H1 (cell line): ENCODE results near the gene DBF4B. TPM values are rescaled to one million over a fixed set of nuclear protein-coding genes. Genes with fewer than 3 reads are reported as not detected.

Experiments
- CTCF ChIA-PET: fragments of 300-600 bp; sonication (Branson Sonifier 250); formaldehyde crosslinking; loops from one replicate; lab custom pipeline; 2021; ENCODE audit not compliant: partially characterized antibody; lab: Charles Lee
- POLR2A ChIA-PET: fragments of 300-600 bp; sonication (Branson Sonifier 250); formaldehyde crosslinking; loops from one replicate; lab custom pipeline; 2021; ENCODE audit warnings: inconsistent platforms; ENCODE audit not compliant: partially characterized antibody; lab: Charles Lee
- DNase-seq, 2 experiments: peaks; one replicate each; pipeline versions ENCODE4 v3.0.0 to v3.0.0-alpha.2; 2010 to 2022; ENCODE audit warnings: low spot score in 2 of 2, low read depth in 1 of 2, mixed read lengths in 1 of 2
- FAIRE-seq: peaks from 2 replicates; lab custom pipeline; 2011; peaks lifted over from hg19 to GRCh38; lab: Jason Lieb, UNC
- H2AFZ ChIP-seq: 2 replicates; pipeline ENCODE4 v1.8.1; 2012; ENCODE audit warnings: low read length, inconsistent platforms
- H2AK5ac ChIP-seq: 2 replicates; pipeline ENCODE4 v1.6.1; 2013; ENCODE audit warnings: low read depth, low read length
- H2BK120ac ChIP-seq: replicated peaks from 2 replicates; pipeline ENCODE3; 2013; ENCODE audit warnings: low read depth, low read length, inconsistent platforms
- H2BK12ac ChIP-seq: 2 replicates; pipeline ENCODE4 v1.6.1; 2013; ENCODE audit warnings: low read depth, low read length
- H2BK15ac ChIP-seq: 2 replicates; pipeline ENCODE4 v1.6.1; 2013; ENCODE audit warnings: low read length
- H2BK20ac ChIP-seq: 2 replicates; pipeline ENCODE4 v1.6.1; 2013; ENCODE audit warnings: low read length
- H2BK5ac ChIP-seq: 2 replicates; pipeline ENCODE4 v1.6.1; 2013; ENCODE audit warnings: low read depth, low read length
- H3K14ac ChIP-seq: 2 replicates; pipeline ENCODE4 v1.6.1; 2013; ENCODE audit warnings: inconsistent platforms; ENCODE audit not compliant: insufficient read length
- H3K18ac ChIP-seq: 2 replicates; pipeline ENCODE4 v1.6.1; 2013; ENCODE audit warnings: low read length; ENCODE audit errors: extremely low read depth
- H3K23ac ChIP-seq: 2 replicates; pipeline ENCODE4 v1.6.1; 2013; ENCODE audit warnings: inconsistent platforms; ENCODE audit not compliant: insufficient read length
- H3K23me2 ChIP-seq: 2 replicates; pipeline ENCODE4 v1.6.1; 2013; ENCODE audit warnings: low read depth, low read length
- H3K27ac ChIP-seq: 2 replicates; pipeline ENCODE4 v1.6.1; 2011; ENCODE audit warnings: low read depth, low read length, inconsistent platforms
- H3K27me3 ChIP-seq, 4 experiments: replicated peaks in 1 of 4; 1 replicate in 1 of 4; 2 replicates in 3 of 4; pipeline versions ENCODE4 v1.6.1 to v1.8.1; 2011 to 2013; ENCODE audit warnings: low read length in 3 of 4, mild to moderate bottlenecking in 3 of 4, inconsistent platforms in 2 of 4, mixed read lengths in 2 of 4, moderate library complexity in 1 of 4; ENCODE audit not compliant: control insufficient read depth in 3 of 4, insufficient read depth in 3 of 4; ENCODE audit errors: extremely low read depth in 1 of 4
- H3K36me3 ChIP-seq, 4 experiments: 2 replicates each; pipeline versions ENCODE4 v1.6.1 to v1.8.1; 2011 to 2013; ENCODE audit warnings: mild to moderate bottlenecking in 4 of 4, low read length in 3 of 4, moderate library complexity in 2 of 4, control low read depth in 1 of 4, inconsistent platforms in 1 of 4; ENCODE audit not compliant: insufficient read depth in 4 of 4, control insufficient read depth in 2 of 4
- H3K4ac ChIP-seq: replicated peaks from 2 replicates; pipeline ENCODE3; 2013; ENCODE audit warnings: low read length, low read depth, mixed read lengths, inconsistent platforms; ENCODE audit not compliant: insufficient read length
- H3K4me1 ChIP-seq, 4 experiments: replicated peaks in 1 of 4; 1 replicate in 1 of 4; 2 replicates in 3 of 4; pipeline versions ENCODE4 v1.6.1 to v1.8.1; 2011 to 2013; ENCODE audit warnings: low read length in 3 of 4, inconsistent platforms in 2 of 4, mixed read lengths in 1 of 4; ENCODE audit not compliant: insufficient read depth in 4 of 4, control insufficient read depth in 3 of 4
- H3K4me2 ChIP-seq, 2 experiments: 2 replicates each; pipeline versions ENCODE4 v1.6.1 to v1.8.1; 2011 to 2013; ENCODE audit warnings: low read depth in 2 of 2, low read length in 2 of 2, control low read depth in 1 of 2, inconsistent platforms in 1 of 2, mild to moderate bottlenecking in 1 of 2; ENCODE audit not compliant: insufficient read depth in 1 of 2
- H3K4me3 ChIP-seq, 4 experiments: fragments of 200-600, 300-600 bp in 1 of 4; sonication (generic), shearing (Covaris generic), sonication (Bioruptor Twin) in 1 of 4; 2 replicates each; pipeline versions ENCODE4 v1.5.1 to v1.8.1; 2011 to 2016; ENCODE audit warnings: low read length in 4 of 4, low read depth in 3 of 4, control low read depth in 2 of 4, inconsistent platforms in 2 of 4, mild to moderate bottlenecking in 2 of 4, mixed read lengths in 1 of 4, moderate library complexity in 1 of 4; ENCODE audit not compliant: insufficient read depth in 2 of 4; ENCODE audit errors: extremely low read depth in 1 of 4
- H3K56ac ChIP-seq: replicated peaks from 2 replicates; pipeline ENCODE3; 2013; ENCODE audit warnings: low read depth, mild to moderate bottlenecking, mixed read lengths, low read length, inconsistent platforms; ENCODE audit not compliant: insufficient read length
- H3K79me1 ChIP-seq: 2 replicates; pipeline ENCODE4 v1.6.1; 2013; ENCODE audit warnings: low read depth, low read length, control low read depth
- H3K79me2 ChIP-seq, 2 experiments: 2 replicates each; pipeline versions ENCODE4 v1.6.1 to v1.8.1; 2012 to 2013; ENCODE audit warnings: low read length in 2 of 2, mild to moderate bottlenecking in 2 of 2, inconsistent platforms in 1 of 2; ENCODE audit not compliant: insufficient read depth in 2 of 2, control insufficient read depth in 1 of 2
- H3K9ac ChIP-seq, 4 experiments: replicated peaks in 1 of 4; 1 replicate in 1 of 4; 2 replicates in 3 of 4; pipeline versions ENCODE4 v1.6.1 to v1.8.1; 2011 to 2013; ENCODE audit warnings: low read depth in 3 of 4, low read length in 3 of 4, control low read depth in 2 of 4, mild to moderate bottlenecking in 2 of 4, moderate library complexity in 2 of 4, inconsistent platforms in 1 of 4; ENCODE audit errors: extremely low read depth in 1 of 4
- H3K9me3 ChIP-seq, 2 experiments: 2 replicates each; pipeline versions ENCODE4 v1.6.1 to v1.8.1; 2012 to 2013; ENCODE audit warnings: mild to moderate bottlenecking in 2 of 2, moderate library complexity in 2 of 2, control low read depth in 1 of 2, inconsistent platforms in 1 of 2, low read depth in 1 of 2, low read length in 1 of 2, mixed read lengths in 1 of 2; ENCODE audit not compliant: insufficient read depth in 2 of 2
- H4K20me1 ChIP-seq, 2 experiments: replicated peaks in 1 of 2; 2 replicates each; pipeline versions ENCODE3 to v1.8.1; 2011 to 2013; ENCODE audit warnings: inconsistent platforms in 2 of 2, low read length in 2 of 2, mild to moderate bottlenecking in 1 of 2; ENCODE audit not compliant: insufficient read depth in 2 of 2, control insufficient read depth in 1 of 2
- H4K5ac ChIP-seq: 2 replicates; pipeline ENCODE4 v1.6.1; 2013; ENCODE audit warnings: low read length, low read depth, mixed read lengths, inconsistent platforms; ENCODE audit not compliant: insufficient read length
- H4K8ac ChIP-seq: 2 replicates; pipeline ENCODE4 v1.8.0; 2013; ENCODE audit warnings: mild to moderate bottlenecking, moderate library complexity, low read length, inconsistent platforms; ENCODE audit not compliant: insufficient read depth; ENCODE audit errors: extremely low read depth
- H4K91ac ChIP-seq: replicated peaks from 2 replicates; pipeline ENCODE3; 2013; ENCODE audit warnings: low read length, mixed read lengths, inconsistent platforms; ENCODE audit not compliant: insufficient read length
- HDAC6 ChIP-seq: IDR thresholded peaks from one replicate; pipeline ENCODE4 v1.7.1; 2012; ENCODE audit warnings: low read depth, mild to moderate bottlenecking, inconsistent platforms, low read length, moderate library complexity
- POLR2AphosphoS5 ChIP-seq: IDR thresholded peaks from 2 replicates; pipeline ENCODE4 v1.6.1; 2011; ENCODE audit warnings: low read depth, low read length
- WGBS, 2 experiments: shearing (Covaris generic) in 1 of 2; methylation state at CpG; one replicate each; pipeline versions ENCODE4 v1.1.6 to v1.1.7; 2013 to 2015; ENCODE audit warnings: low lambda C conversion rate in 2 of 2, mixed read lengths in 2 of 2, inconsistent platforms in 1 of 2, low coverage in 1 of 2, missing lambda C conversion rate in 1 of 2; ENCODE audit not compliant: insufficient replicate concordance in 2 of 2, insufficient coverage in 1 of 2, insufficient read length in 1 of 2; ENCODE audit errors: extremely low coverage in 1 of 2, missing lambda C conversion rate in 1 of 2; 5-methylcytosine and 5-hydroxymethylcytosine counted together
- polyA plus RNA-seq, 7 experiments: library from polyadenylated mRNA; depleted of rRNA in 3 of 7; stranded (reverse) in 5 of 7; unstranded in 2 of 7; fragments of >200 nt in 5 of 7; fragments of 200-250 nt in 2 of 7; gene quantifications; 1 replicate in 5 of 7; 2 replicates in 1 of 7; 4 replicates in 1 of 7; pipeline versions ENCODE4 v1.2.1 to v1.2.3, GENCODE V29; 2011 to 2013; ENCODE audit warnings: missing spikeins in 2 of 7, mixed read lengths in 2 of 7
- total RNA-seq: library from RNA; stranded (reverse); fragmentation: NEBNext Ultra II Directional; extraction: Animal tissue kit (Norgen Biotek cat#: 25700); gene quantifications from 2 replicates; pipeline ENCODE4 v1.2.1, GENCODE V29; 2021

Gene DBF4B
- total and polyA plus RNA-seq, 2 of the 8 experiments (the other 6 are each of a cell fraction or from before 2014, with no cell fraction given) = 20.2 to 26.9 TPM

DNA sequence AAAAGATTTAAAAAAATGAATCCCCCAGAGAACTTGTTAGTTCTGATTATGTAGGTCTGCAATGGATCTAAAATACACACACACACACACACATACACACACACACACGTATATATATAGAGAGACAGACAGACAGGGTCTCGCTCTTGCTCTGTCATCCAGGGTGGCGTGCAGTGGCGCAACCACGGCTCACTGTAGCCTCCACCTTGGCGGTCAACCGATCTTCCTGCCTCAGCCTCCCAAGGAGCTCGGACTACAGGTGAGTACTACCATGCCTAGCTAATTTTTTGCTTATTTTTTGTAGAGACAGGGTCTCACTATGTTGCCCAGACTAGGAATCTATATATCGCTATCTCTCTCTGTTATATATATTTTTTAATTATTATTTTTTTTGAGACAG, 88.3 kb downstream of the DBF4B start:
- no peak overlapping the region for H2BK12ac ChIP-seq
- TF ChIP-seq HDAC6 (no peak), POLR2AphosphoS5 (peak; percentile 23; the same call in 1 of the 2 replicates)
- H3K27ac ChIP-seq = no peak overlapping the region
- no peak overlapping the region for H3K23ac ChIP-seq
- H3K27me3 ChIP-seq = no peaks in the 10 kb centered on the region
- H2BK120ac ChIP-seq = no peak overlapping the region
- H3K4me3 ChIP-seq = no peak overlapping the region
- H3K4me1 ChIP-seq = peaks cover 0 to 3% (median 1%) of the 10 kb centered on the region in 4 experiments; a peak in 2 of 7 replicates
- H2AFZ ChIP-seq = no peak overlapping the region
- no peak overlapping the region for H2BK20ac ChIP-seq
- no peak overlapping the region for H3K18ac ChIP-seq
- no peak overlapping the region for H2AK5ac ChIP-seq
- no peak overlapping the region for H3K14ac ChIP-seq
- no peak overlapping the region for H4K8ac ChIP-seq
- no peak overlapping the region for H3K4me2 ChIP-seq
- H3K79me1 ChIP-seq = no peaks in the 10 kb centered on the region
- POLR2A ChIA-PET = interaction anchor here (0.5 to 4.0 kb wide), 13 partner anchors 8 to 295 kb away, joined by 3 to 17 read pairs (median 4); no protein-coding TSS in a partner anchor
- FAIRE-seq (no peak), DNase-seq (no peak)
- H3K36me3 ChIP-seq = peaks cover 0 to 10% (median 6%) of the 10 kb centered on the region in 4 experiments; a peak in 6 of 8 replicates
- no peak overlapping the region for H4K91ac ChIP-seq
- H3K56ac ChIP-seq = no peak overlapping the region
- no peak overlapping the region for H2BK15ac ChIP-seq
- peaks cover 0 to 6% of the 10 kb centered on the region in 2 experiments for H4K20me1 ChIP-seq
- H3K23me2 ChIP-seq = no peaks in the 10 kb centered on the region
- no peak overlapping the region for H2BK5ac ChIP-seq
- no peak overlapping the region for H3K4ac ChIP-seq
- H3K79me2 ChIP-seq = no peaks in the 10 kb centered on the region
- H3K9me3 ChIP-seq = no peaks in the 10 kb centered on the region
- 96% methylated on average over 9 of the region's 9 CpGs; no CpG with 5 or more reads in 1 of the 2 experiments for WGBS, 2 experiments
- CTCF ChIA-PET = interaction anchor here (0.6 to 3.7 kb wide), 9 partner anchors 17 to 81 kb away, joined by 3 to 22 read pairs (median 4); no protein-coding TSS in a partner anchor
- no peak overlapping the region for H3K9ac ChIP-seq
- no peak overlapping the region for H4K5ac ChIP-seq
